ENCODE measurements around the gene FOXK1. TPM values are rescaled to one million over a fixed set of nuclear protein-coding genes. Genes with fewer than 3 reads are reported as not detected.

The FOXK1 gene
- total and polyA plus RNA-seq, 2 of the 13 experiments (the other 11 are each of a cell fraction or from before 2014, with no cell fraction given) = 4.6 to 8.8 TPM

- no peak for TF ChIP-seq ZNF781 (CRISPR knock-in tag; IDR thresholded peaks at IDR 0.05; ENCODE audit: borderline replicate concordance, not compliant biosample characterization)
- no peak for TF ChIP-seq ERF (CRISPR knock-in tag; IDR thresholded peaks at IDR 0.05)
- TF ChIP-seq ZNF761 (CRISPR knock-in tag; conservative IDR thresholded peaks at IDR 0.05) = no peak
- TF ChIP-seq, protein P1, sequence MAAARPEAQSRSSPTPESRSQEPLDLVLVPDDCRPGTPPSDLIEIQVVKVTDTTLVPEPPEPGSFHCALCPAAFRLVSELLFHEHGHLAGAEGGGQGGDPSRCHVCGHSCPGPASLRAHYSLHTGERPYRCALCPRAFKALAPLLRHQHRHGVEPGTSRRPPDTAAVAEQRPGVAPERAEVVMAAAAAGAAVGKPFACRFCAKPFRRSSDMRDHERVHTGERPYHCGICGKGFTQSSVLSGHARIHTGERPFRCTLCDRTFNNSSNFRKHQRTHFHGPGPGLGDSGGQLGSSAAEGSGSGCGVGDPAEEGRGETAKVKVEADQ (CRISPR knock-in tag; IDR thresholded peaks at IDR 0.05; ENCODE audit: borderline replicate concordance) = no peak
- TF ChIP-seq ZFP36L1 (CRISPR knock-in tag; IDR thresholded peaks at IDR 0.05) = no peak
- TF ChIP-seq ZBTB20 (CRISPR knock-in tag; IDR thresholded peaks at IDR 0.05; ENCODE audit: borderline replicate concordance, low read depth) = no peak
- no peak for TF ChIP-seq ZNF10 (CRISPR knock-in tag; IDR thresholded peaks at IDR 0.05; ENCODE audit: borderline replicate concordance, low read depth)
- TF ChIP-seq, protein P2, sequence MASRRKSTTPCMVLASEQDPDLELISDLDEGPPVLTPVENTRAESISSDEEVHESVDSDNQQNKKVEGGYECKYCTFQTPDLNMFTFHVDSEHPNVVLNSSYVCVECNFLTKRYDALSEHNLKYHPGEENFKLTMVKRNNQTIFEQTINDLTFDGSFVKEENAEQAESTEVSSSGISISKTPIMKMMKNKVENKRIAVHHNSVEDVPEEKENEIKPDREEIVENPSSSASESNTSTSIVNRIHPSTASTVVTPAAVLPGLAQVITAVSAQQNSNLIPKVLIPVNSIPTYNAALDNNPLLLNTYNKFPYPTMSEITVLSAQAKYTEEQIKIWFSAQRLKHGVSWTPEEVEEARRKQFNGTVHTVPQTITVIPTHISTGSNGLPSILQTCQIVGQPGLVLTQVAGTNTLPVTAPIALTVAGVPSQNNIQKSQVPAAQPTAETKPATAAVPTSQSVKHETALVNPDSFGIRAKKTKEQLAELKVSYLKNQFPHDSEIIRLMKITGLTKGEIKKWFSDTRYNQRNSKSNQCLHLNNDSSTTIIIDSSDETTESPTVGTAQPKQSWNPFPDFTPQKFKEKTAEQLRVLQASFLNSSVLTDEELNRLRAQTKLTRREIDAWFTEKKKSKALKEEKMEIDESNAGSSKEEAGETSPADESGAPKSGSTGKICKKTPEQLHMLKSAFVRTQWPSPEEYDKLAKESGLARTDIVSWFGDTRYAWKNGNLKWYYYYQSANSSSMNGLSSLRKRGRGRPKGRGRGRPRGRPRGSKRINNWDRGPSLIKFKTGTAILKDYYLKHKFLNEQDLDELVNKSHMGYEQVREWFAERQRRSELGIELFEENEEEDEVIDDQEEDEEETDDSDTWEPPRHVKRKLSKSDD (CRISPR knock-in tag; IDR thresholded peaks at IDR 0.05; ENCODE audit: low read depth) = 0 out of 2 replicates have a peak, but pooled peaks have one; percentile 27
- no peak for TF ChIP-seq NFIC (IDR thresholded peaks at IDR 0.05; ENCODE audit: low read length)
- TF ChIP-seq TSC22D2 (CRISPR knock-in tag; IDR thresholded peaks at IDR 0.05; ENCODE audit: borderline replicate concordance) = no peak
- no peak for TF ChIP-seq TIGD3 (CRISPR knock-in tag; IDR thresholded peaks at IDR 0.05; ENCODE audit: borderline replicate concordance)
- TF ChIP-seq TCF12 (IDR thresholded peaks at IDR 0.05) = no peak
- TF ChIP-seq TCF12 (CRISPR knock-in tag; IDR thresholded peaks at IDR 0.05) = no peak
- no peak for TF ChIP-seq ZNF562 (CRISPR knock-in tag; IDR thresholded peaks at IDR 0.05; ENCODE audit: borderline replicate concordance)
- no peak for TF ChIP-seq IRF9 (CRISPR knock-in tag; IDR thresholded peaks at IDR 0.05; ENCODE audit: borderline replicate concordance)
- no peak for TF ChIP-seq MED8 (CRISPR knock-in tag; IDR thresholded peaks at IDR 0.05; ENCODE audit: insufficient replicate concordance)
- TF ChIP-seq, protein P3, sequence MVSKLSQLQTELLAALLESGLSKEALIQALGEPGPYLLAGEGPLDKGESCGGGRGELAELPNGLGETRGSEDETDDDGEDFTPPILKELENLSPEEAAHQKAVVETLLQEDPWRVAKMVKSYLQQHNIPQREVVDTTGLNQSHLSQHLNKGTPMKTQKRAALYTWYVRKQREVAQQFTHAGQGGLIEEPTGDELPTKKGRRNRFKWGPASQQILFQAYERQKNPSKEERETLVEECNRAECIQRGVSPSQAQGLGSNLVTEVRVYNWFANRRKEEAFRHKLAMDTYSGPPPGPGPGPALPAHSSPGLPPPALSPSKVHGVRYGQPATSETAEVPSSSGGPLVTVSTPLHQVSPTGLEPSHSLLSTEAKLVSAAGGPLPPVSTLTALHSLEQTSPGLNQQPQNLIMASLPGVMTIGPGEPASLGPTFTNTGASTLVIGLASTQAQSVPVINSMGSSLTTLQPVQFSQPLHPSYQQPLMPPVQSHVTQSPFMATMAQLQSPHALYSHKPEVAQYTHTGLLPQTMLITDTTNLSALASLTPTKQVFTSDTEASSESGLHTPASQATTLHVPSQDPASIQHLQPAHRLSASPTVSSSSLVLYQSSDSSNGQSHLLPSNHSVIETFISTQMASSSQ (IDR thresholded peaks at IDR 0.05; ENCODE audit: low read depth) = no peak
- TF ChIP-seq, protein P3 (CRISPR knock-in tag; IDR thresholded peaks at IDR 0.05; ENCODE audit: borderline replicate concordance) = 0 out of 2 replicates have a peak, but pooled peaks have one; percentile 28
Observed at GRCh38 chr7:4739528-4739992, 57.5 kb downstream of the FOXK1 start (continued).

Measured in HepG2 (cell line).